Measurements from ENCODE around the gene ANO7.

DNA sequence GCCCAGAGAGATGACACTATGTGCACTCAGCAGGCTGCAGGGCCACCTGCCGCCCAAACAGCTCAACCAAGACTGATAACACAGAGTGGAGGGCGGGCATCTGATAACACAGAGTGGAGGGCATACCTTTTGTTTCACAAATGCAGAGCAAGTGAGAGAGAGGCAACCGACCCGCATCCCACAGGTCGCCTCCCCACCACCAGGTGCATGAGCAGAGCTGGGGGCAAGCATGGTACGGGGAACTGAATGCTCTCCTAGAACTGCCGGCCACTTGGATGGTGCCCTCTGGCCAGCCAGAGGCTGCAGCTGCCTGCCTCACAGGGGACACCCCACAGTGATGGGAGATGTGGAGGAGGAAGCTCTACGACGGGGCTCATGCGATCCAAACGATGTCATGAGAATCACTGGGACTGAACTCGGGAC, 49.5 kb downstream of the ANO7 start:
- no peak for TF ChIP-seq RAD21 (IDR thresholded peaks at IDR 0.05; ENCODE audit: low read length)
- TF ChIP-seq GABPA (IDR thresholded peaks at IDR 0.05; ENCODE audit: low read depth): no peak
- no peak for TF ChIP-seq JUND (IDR thresholded peaks at IDR 0.05)

Measured in SK-N-SH (cell line).